Esophagus (tissue), 2 donors: ENCODE measurements around the gene GOLGA6C. TPM values are rescaled to one million over a fixed set of nuclear protein-coding genes. Genes with fewer than 3 reads are reported as not detected.
"Not testable (repeated sequence)": the region's sequence is repeated elsewhere in the genome, so short reads cannot be mapped to it uniquely, and the experiment has no call there.

Source experiments
- H3K27ac ChIP-seq, 2 donors: one replicate each; pipeline ENCODE4 v1.5.1; 2013; ENCODE audit warnings: low read depth in 2 of 2, mild to moderate bottlenecking in 2 of 2, inconsistent platforms in 1 of 2, low read length in 1 of 2, moderate library complexity in 1 of 2
- H3K27me3 ChIP-seq, 2 donors: one replicate each; pipeline ENCODE4 v1.6.1; 2013; ENCODE audit warnings: low read length in 2 of 2, control low read depth in 1 of 2, mild to moderate bottlenecking in 1 of 2; ENCODE audit not compliant: insufficient read depth in 2 of 2, control insufficient read depth in 1 of 2
- H3K36me3 ChIP-seq, 2 donors: one replicate each; pipeline ENCODE4 v1.6.1; 2013; ENCODE audit warnings: low read length in 1 of 2; ENCODE audit not compliant: control insufficient read depth in 2 of 2, insufficient read depth in 2 of 2
- H3K4me1 ChIP-seq, 2 donors: one replicate each; pipeline ENCODE4 v1.6.1; 2013; ENCODE audit warnings: low read length in 1 of 2; ENCODE audit not compliant: control insufficient read depth in 2 of 2, insufficient read depth in 2 of 2
- H3K4me3 ChIP-seq, 2 donors: one replicate each; pipeline ENCODE4 v1.5.1; 2013; ENCODE audit warnings: low read length in 2 of 2, mild to moderate bottlenecking in 2 of 2, low read depth in 1 of 2, moderate library complexity in 1 of 2
- H3K9me3 ChIP-seq, 2 donors: one replicate each; pipeline ENCODE4 v1.6.1; 2013; ENCODE audit warnings: mild to moderate bottlenecking in 2 of 2, low read depth in 1 of 2, low read length in 1 of 2, moderate library complexity in 1 of 2; ENCODE audit not compliant: control insufficient read depth in 2 of 2, insufficient read depth in 1 of 2
- WGBS, 2 donors: extraction: QIAGEN DNeasy Blood & Tissue Kit; methylation state at CpG; one replicate each; pipeline ENCODE4 v1.1.7; 2013; 5-methylcytosine and 5-hydroxymethylcytosine counted together
- polyA plus RNA-seq, 2 donors: library from polyadenylated mRNA; stranded (reverse); fragments of 200-250 nt; gene quantifications; one replicate each; pipeline ENCODE4 v1.2.3, GENCODE V29; 2013
- donor health status: healthy with polysubstance abuse.
- donor health status: Bipolar disorder and iron deficiency.

Gene GOLGA6C
- polyA plus RNA-seq, 2 donors = not detected

GRCh38 chr15:75232826-75233503, 25.2 kb upstream of the GOLGA6C start:
- Histone ChIP-seq H3K27ac (no peak overlapping the region), H3K4me3 (no peak overlapping the region), H3K27me3 (no peaks in the 10 kb centered on the region), H3K4me1 (no peaks in the 10 kb centered on the region), H3K9me3 (peaks cover 0 to 4% of the 10 kb centered on the region in 2 donors), H3K36me3 (no peaks in the 10 kb centered on the region)
- 87 to 88% methylated on average over 17 of the region's 17 CpGs for WGBS, 2 donors

GRCh38 chr15:75233504-75234190, 24.5 kb upstream of the GOLGA6C start:
- Histone ChIP-seq H3K4me3 (no peak overlapping the region), H3K4me1 (no peaks in the 10 kb centered on the region), H3K9me3 (peaks cover 0 to 4% of the 10 kb centered on the region in 2 donors), H3K36me3 (no peaks in the 10 kb centered on the region), H3K27me3 (no peaks in the 10 kb centered on the region), H3K27ac (no peak overlapping the region)
- WGBS, 2 donors = 61 to 65% methylated on average over 14 of the region's 14 CpGs

GRCh38 chr15:75234191-75234810, 23.8 kb upstream of the GOLGA6C start:
- Histone ChIP-seq H3K9me3 (peaks cover 0 to 4% of the 10 kb centered on the region in 2 donors), H3K36me3 (no peaks in the 10 kb centered on the region)

GRCh38 chr15:75235051-75235673, 23.0 kb upstream of the GOLGA6C start:
- Histone ChIP-seq H3K4me3 (no peak overlapping the region), H3K9me3 (peaks cover 0 to 4% of the 10 kb centered on the region in 2 donors), H3K36me3 (no peaks in the 10 kb centered on the region), H3K27me3 (no peaks in the 10 kb centered on the region), H3K4me1 (no peaks in the 10 kb centered on the region), H3K27ac (no peak overlapping the region)
- WGBS, 2 donors = 82 to 87% methylated on average over 10 of the region's 10 CpGs

More at GRCh38 chr15:75234191-75234810, 23.8 kb upstream of the GOLGA6C start:
- 77 to 84% methylated on average over 5 of the region's 5 CpGs for WGBS, 2 donors
- Histone ChIP-seq H3K27ac (no peak overlapping the region), H3K4me3 (no peak overlapping the region), H3K27me3 (no peaks in the 10 kb centered on the region), H3K4me1 (no peaks in the 10 kb centered on the region)

GRCh38 chr15:75235760-75236729, 22.1 kb upstream of the GOLGA6C start:
- H3K4me3 ChIP-seq = no peak overlapping the region
- 85 to 88% methylated on average over 11 of the region's 11 CpGs for WGBS, 2 donors
- no peaks in the 10 kb centered on the region for H3K4me1 ChIP-seq
- H3K9me3 ChIP-seq = peaks cover 0 to 4% of the 10 kb centered on the region in 2 donors
- H3K27ac ChIP-seq = no peak overlapping the region
- H3K27me3 ChIP-seq = no peaks in the 10 kb centered on the region
- H3K36me3 ChIP-seq = no peaks in the 10 kb centered on the region

GRCh38 chr15:75237316-75237982, 20.7 kb upstream of the GOLGA6C start:
- no peaks in the 10 kb centered on the region for H3K4me1 ChIP-seq
- H3K9me3 ChIP-seq = peaks cover 0 to 4% of the 10 kb centered on the region in 2 donors
- no peak overlapping the region for H3K4me3 ChIP-seq
- no peaks in the 10 kb centered on the region for H3K27me3 ChIP-seq
- no peaks in the 10 kb centered on the region for H3K36me3 ChIP-seq
- H3K27ac ChIP-seq = no peak overlapping the region
- WGBS, 2 donors = 68 to 77% methylated on average over 11 of the region's 11 CpGs

- 78 to 79% methylated on average over 5 of the region's 5 CpGs for WGBS, 2 donors
- no peaks in the 10 kb centered on the region for H3K4me1 ChIP-seq
- H3K9me3 ChIP-seq = peaks cover 0 to 4% of the 10 kb centered on the region in 2 donors
- no peaks in the 10 kb centered on the region for H3K27me3 ChIP-seq
- H3K36me3 ChIP-seq = no peaks in the 10 kb centered on the region
- H3K4me3 ChIP-seq = no peak overlapping the region
- no peak overlapping the region for H3K27ac ChIP-seq
These were observed 20.0 kb upstream of the GOLGA6C start for GRCh38 chr15:75238150-75238549.

GRCh38 chr15:75245741-75246140, 12.4 kb upstream of the GOLGA6C start:
- not testable (repeated sequence) for H3K9me3 ChIP-seq, H3K27me3 ChIP-seq, H3K36me3 ChIP-seq, H3K4me3 ChIP-seq, H3K27ac ChIP-seq, H3K4me1 ChIP-seq
- 81 to 90% methylated on average over 1 of the region's 1 CpG for WGBS, 2 donors
